Tibial nerve (tissue), 3 donors: Measurements from ENCODE around the gene CYP19A1.
A peak's percentile ranks its signal among the peaks of the same experiment; 100 is the strongest.

Source experiments
- CTCF ChIP-seq, 5 experiments: fragments of 200-600 bp in 3 of 5; fragments of 450-650 bp in 2 of 5; sonication (generic) in 3 of 5; IDR thresholded peaks; one replicate each; pipeline ENCODE4 v1.5.1; 2016 to 2019; ENCODE audit warnings: antibody characterized with exemption in 5 of 5, mild to moderate bottlenecking in 3 of 5, moderate library complexity in 2 of 5
- POLR2A ChIP-seq, 2 donors: fragments of 450-650 bp; IDR thresholded peaks; one replicate each; pipeline ENCODE4 v1.6.1; 2017; ENCODE audit warnings: antibody characterized with exemption in 2 of 2, mild to moderate bottlenecking in 2 of 2, moderate library complexity in 2 of 2

GRCh38 chr15:51192521-51193280, 145.7 kb downstream of the CYP19A1 start:
- TF ChIP-seq CTCF (IDR thresholded peaks at IDR 0.05) (peak; percentile 88 to 92 (median 90)), POLR2A (IDR thresholded peaks at IDR 0.05) (no peak)
